K562 (cell line): ENCODE results near the gene METRNL.

ENCODE experiments used
- ATF2 ChIP-seq: sonication (generic); formaldehyde crosslinking; IDR thresholded peaks from 2 replicates; pipeline ENCODE4 v1.8.1; 2022; ENCODE audit warnings: missing genetic modification reagents
- CHD1 ChIP-seq: fragments of 200-600 bp; sonication (generic); IDR thresholded peaks from one replicate; pipeline ENCODE4 v1.6.1; 2012; ENCODE audit warnings: mild to moderate bottlenecking, moderate library complexity, low read length, inconsistent platforms
- CREB1 ChIP-seq, 2 experiments: sonication (generic) in 1 of 2; formaldehyde crosslinking in 1 of 2; IDR thresholded peaks; 2 replicates each; pipeline versions ENCODE4 v1.6.1 to v1.8.0; 2012 to 2022; ENCODE audit warnings: inconsistent platforms in 1 of 2, mild to moderate bottlenecking in 1 of 2, missing genetic modification reagents in 1 of 2, moderate library complexity in 1 of 2
- ESRRA ChIP-seq: fragments of 450-650 bp; IDR thresholded peaks from 2 replicates; pipeline ENCODE4 v1.6.1; 2014; ENCODE audit warnings: low read depth, mild to moderate bottlenecking, moderate library complexity, borderline replicate concordance
- IRF9 ChIP-seq: fragments of 450-650 bp; IDR thresholded peaks from 2 replicates; pipeline ENCODE4 v1.6.1; 2016; ENCODE audit warnings: missing biosample characterization, missing genetic modification characterization
- KDM2B ChIP-seq: fragments of 250-450 bp; sonication (Bioruptor Pico); IDR thresholded peaks from 2 replicates; pipeline ENCODE4 v1.8.0; 2021; ENCODE audit warnings: mild to moderate bottlenecking, moderate library complexity
- KLF13 ChIP-seq: fragments of 450-650 bp; IDR thresholded peaks from 2 replicates; pipeline ENCODE4 v1.6.1; 2016; ENCODE audit warnings: missing genetic modification characterization, low read depth, mild to moderate bottlenecking, missing compliant biosample characterization, moderate library complexity, borderline replicate concordance
- SP2 ChIP-seq: IDR thresholded peaks from 2 replicates; pipeline ENCODE4 v1.6.1; 2011; ENCODE audit warnings: mild to moderate bottlenecking, low read depth, low read length, moderate library complexity; ENCODE audit not compliant: poor library complexity, severe bottlenecking; ENCODE audit errors: extremely low read depth
- TFAM ChIP-seq: fragments of 250-450 bp; sonication (Bioruptor Pico); conservative IDR thresholded peaks from 2 replicates; pipeline ENCODE4 v1.5.0; 2021; ENCODE audit warnings: mild to moderate bottlenecking, moderate library complexity
- WHSC1 ChIP-seq: IDR thresholded peaks from one replicate; pipeline ENCODE4 v1.6.1; 2012; ENCODE audit warnings: low read length, control low read depth, inconsistent platforms
- XRCC5 ChIP-seq: fragments of 200-400 bp; formaldehyde crosslinking; IDR thresholded peaks from 2 replicates; pipeline ENCODE4 v1.6.1; 2017; ENCODE audit warnings: low read depth, mild to moderate bottlenecking, low read length
- ZKSCAN1 ChIP-seq: fragments of 150-350 bp; IDR thresholded peaks from 2 replicates; pipeline ENCODE4 v1.6.1; 2016; ENCODE audit warnings: low read depth, low read length
- ZNF778 ChIP-seq: fragments of 450-650 bp; formaldehyde crosslinking; IDR thresholded peaks from 2 replicates; pipeline ENCODE4 v1.4.0; 2020; ENCODE audit warnings: mild to moderate bottlenecking, moderate library complexity

GRCh38 chr17:83108709-83109108, 29.3 kb downstream of the METRNL start:
- TF ChIP-seq ESRRA = no peak
- no peak for TF ChIP-seq SP2
- no peak for TF ChIP-seq TFAM (CRISPR knock-in tag)
- TF ChIP-seq WHSC1 = no peak
- TF ChIP-seq CHD1 = no peak
- no peak for TF ChIP-seq KDM2B
- no peak for TF ChIP-seq ATF2 (CRISPR knock-in tag)
- TF ChIP-seq ZKSCAN1 = no peak
- no peak for TF ChIP-seq XRCC5
- no peak for TF ChIP-seq IRF9
- no peak for TF ChIP-seq KLF13 (tag)
- no peak for TF ChIP-seq CREB1 (IDR thresholded peaks at IDR 0.05)
- no peak for TF ChIP-seq CREB1 (CRISPR knock-in tag; IDR thresholded peaks at IDR 0.05)
- no peak for TF ChIP-seq ZNF778 (CRISPR knock-in tag)
